ENCODE measurements around the gene CDK6. TPM values are rescaled to one million over a fixed set of nuclear protein-coding genes. Genes with fewer than 3 reads are reported as not detected.

Gene CDK6
- total and polyA plus RNA-seq, 2 of the 8 experiments (the other 6 are each of a cell fraction or from before 2014, with no cell fraction given), result 5.9 to 18.9 TPM

- H3K23me2 ChIP-seq (ENCODE audit: low read depth, low read length), result no peaks in the 10 kb centered on the region
- no peaks in the 10 kb centered on the region for H3K79me2 ChIP-seq (ENCODE audit: control insufficient read depth in 1 of 2, insufficient read depth in 2 of 2, low read length in 2 of 2)
- no peak overlapping the region for H3K14ac ChIP-seq (ENCODE audit: insufficient read length)
- no peaks in the 10 kb centered on the region for H3K79me1 ChIP-seq (ENCODE audit: low read depth, low read length)
- H4K5ac ChIP-seq (ENCODE audit: insufficient read length, low read depth, low read length), result no peak overlapping the region
- no peaks in the 10 kb centered on the region for H3K36me3 ChIP-seq (ENCODE audit: control insufficient read depth in 2 of 4, insufficient read depth in 4 of 4, low read length in 3 of 4)
- no peak overlapping the region for H2BK20ac ChIP-seq (ENCODE audit: low read length)
- H3K4me1 ChIP-seq (replicated peaks in 1 of 4; ENCODE audit: control insufficient read depth in 3 of 4, insufficient read depth in 4 of 4, low read length in 3 of 4), result no peaks in the 10 kb centered on the region
- no peak overlapping the region for H3K4me3 ChIP-seq (ENCODE audit: extremely low read depth in 1 of 4, insufficient read depth in 2 of 4, low read depth in 3 of 4, low read length in 4 of 4)
- H3K4ac ChIP-seq (replicated peaks; ENCODE audit: insufficient read length, low read depth, low read length), result no peak overlapping the region
- CTCF ChIA-PET (ENCODE audit: partially characterized antibody), result interaction anchor here (0.6 kb wide), 1 partner anchor 504 kb away, joined by 5 read pairs; no protein-coding TSS in a partner anchor
- 97% methylated on average over 4 of the region's 4 CpGs; no CpG with 5 or more reads in 1 of the 2 experiments for WGBS, 2 experiments (ENCODE audit: extremely low coverage in 1 of 2, insufficient coverage in 1 of 2, insufficient read length in 1 of 2, insufficient replicate concordance in 2 of 2, low coverage in 1 of 2, low lambda C conversion rate in 2 of 2, missing lambda C conversion rate in 1 of 2)
- no peak overlapping the region for H3K27ac ChIP-seq (ENCODE audit: low read depth, low read length)
- H4K91ac ChIP-seq (replicated peaks; ENCODE audit: insufficient read length, low read length), result no peak overlapping the region
- no peak overlapping the region for H3K4me2 ChIP-seq (ENCODE audit: insufficient read depth in 1 of 2, low read depth in 2 of 2, low read length in 2 of 2)
- H2BK120ac ChIP-seq (replicated peaks; ENCODE audit: low read depth, low read length), result no peak overlapping the region
- H3K9ac ChIP-seq (replicated peaks in 1 of 4; ENCODE audit: extremely low read depth in 1 of 4, low read depth in 3 of 4, low read length in 3 of 4), result no peak overlapping the region
- DNase-seq (ENCODE audit: low read depth in 1 of 2, low spot score in 2 of 2), result no peak
- no peak overlapping the region for H3K56ac ChIP-seq (replicated peaks; ENCODE audit: insufficient read length, low read depth, low read length)
- no peak overlapping the region for H4K8ac ChIP-seq (ENCODE audit: extremely low read depth, insufficient read depth, low read length)
- no peaks in the 10 kb centered on the region for H3K9me3 ChIP-seq (ENCODE audit: insufficient read depth in 2 of 2, low read depth in 1 of 2, low read length in 1 of 2)
- H2BK5ac ChIP-seq (ENCODE audit: low read depth, low read length), result no peak overlapping the region
- H3K27me3 ChIP-seq (replicated peaks in 1 of 4; ENCODE audit: control insufficient read depth in 3 of 4, extremely low read depth in 1 of 4, insufficient read depth in 3 of 4, low read length in 3 of 4), result no peaks in the 10 kb centered on the region
- no peak overlapping the region for H3K18ac ChIP-seq (ENCODE audit: extremely low read depth, low read length)
- FAIRE-seq, result no peak
- H3K23ac ChIP-seq (ENCODE audit: insufficient read length), result no peak overlapping the region
- no peak overlapping the region for H2AK5ac ChIP-seq (ENCODE audit: low read depth, low read length)
- POLR2A ChIA-PET (ENCODE audit: partially characterized antibody), result no interaction called here
- H2AFZ ChIP-seq (ENCODE audit: low read length), result no peak overlapping the region
- H2BK12ac ChIP-seq (ENCODE audit: low read depth, low read length), result no peak overlapping the region
- H2BK15ac ChIP-seq (ENCODE audit: low read length), result no peak overlapping the region
- H4K20me1 ChIP-seq (replicated peaks in 1 of 2; ENCODE audit: control insufficient read depth in 1 of 2, insufficient read depth in 2 of 2, low read length in 2 of 2), result no peaks in the 10 kb centered on the region
- TF ChIP-seq SIX5 (IDR thresholded peaks at IDR 0.05; ENCODE audit: low read depth, low read length) (no peak), RFX5 (IDR thresholded peaks at IDR 0.05; ENCODE audit: borderline replicate concordance, low read depth, low read length) (no peak), TBP (IDR thresholded peaks at IDR 0.05; ENCODE audit: low read depth, low read length) (no peak), BACH1 (IDR thresholded peaks at IDR 0.05; ENCODE audit: low read length) (no peak), USF2 (IDR thresholded peaks at IDR 0.05; ENCODE audit: low read length) (no peak), CREB1 (IDR thresholded peaks at IDR 0.05) (no peak), MAX (IDR thresholded peaks at IDR 0.05) (no peak), TCF12 (IDR thresholded peaks at IDR 0.05; ENCODE audit: low read depth, low read length) (no peak), RBBP5 (IDR thresholded peaks at IDR 0.05; ENCODE audit: borderline replicate concordance, low read depth, low read length) (no peak), MAFK (IDR thresholded peaks at IDR 0.05; ENCODE audit: low read depth, low read length) (no peak), CHD1 (IDR thresholded peaks at IDR 0.05; ENCODE audit: low read depth, low read length) (no peak), SIN3A (conservative IDR thresholded peaks at IDR 0.05 in 1 of 2, IDR thresholded peaks at IDR 0.05 in 1 of 2; ENCODE audit: low read depth in 1 of 2, low read length in 2 of 2) (no peak), YY1 (IDR thresholded peaks at IDR 0.05; ENCODE audit: low read depth, low read length) (no peak), HDAC2 (IDR thresholded peaks at IDR 0.05; ENCODE audit: borderline replicate concordance in 1 of 2, low read depth in 2 of 2, low read length in 2 of 2) (no peak)
These were observed 210.0 kb downstream of the CDK6 start for GRCh38 chr7:92626281-92626809.

Data from H1 (cell line).